NCI-H446 treated with DMSO at 0.1 percent for 48 hours (cell line): ENCODE results near the gene MTG2.

Experiments
- DNase-seq: peaks from one replicate; lab custom pipeline; 2025; lab: John Stamatoyannopoulos, UW

Gene MTG2

DNA sequence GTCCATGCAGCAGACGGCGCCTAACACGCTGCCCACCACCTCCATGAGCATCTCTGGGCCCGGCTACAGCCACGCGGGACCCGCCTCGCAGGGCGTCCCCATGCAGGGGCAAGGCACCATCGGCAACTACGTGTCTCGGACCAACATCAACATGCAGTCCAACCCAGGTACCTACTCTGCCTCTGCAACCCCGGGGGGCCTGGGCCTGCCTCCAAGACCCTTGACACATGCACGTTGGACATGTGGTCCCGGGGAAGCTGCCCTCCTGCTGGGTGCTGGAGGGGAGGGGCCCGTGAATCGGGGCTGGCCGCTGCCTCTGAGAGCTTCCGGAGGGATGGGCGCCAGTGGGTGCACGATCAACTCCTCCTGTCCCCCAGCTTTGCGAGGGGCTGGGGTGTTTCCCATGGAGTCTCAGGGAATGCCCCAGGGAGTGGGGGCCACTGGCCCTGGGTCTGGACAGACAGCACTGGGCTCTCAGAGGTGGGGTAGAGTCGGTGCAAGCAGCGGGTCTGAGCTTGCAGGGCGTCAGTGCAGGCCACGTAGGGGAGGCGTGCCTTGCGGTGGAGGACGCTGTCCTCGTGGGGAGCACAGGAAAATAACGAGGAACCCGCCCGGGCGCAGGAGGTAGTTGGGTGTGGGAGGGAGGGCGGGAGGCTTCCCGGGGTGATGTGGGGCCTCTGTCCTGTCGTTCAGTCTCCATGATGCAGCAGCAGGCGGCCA is 19.9 kb upstream of the MTG2 start:
- no peak for DNase-seq

DNA sequence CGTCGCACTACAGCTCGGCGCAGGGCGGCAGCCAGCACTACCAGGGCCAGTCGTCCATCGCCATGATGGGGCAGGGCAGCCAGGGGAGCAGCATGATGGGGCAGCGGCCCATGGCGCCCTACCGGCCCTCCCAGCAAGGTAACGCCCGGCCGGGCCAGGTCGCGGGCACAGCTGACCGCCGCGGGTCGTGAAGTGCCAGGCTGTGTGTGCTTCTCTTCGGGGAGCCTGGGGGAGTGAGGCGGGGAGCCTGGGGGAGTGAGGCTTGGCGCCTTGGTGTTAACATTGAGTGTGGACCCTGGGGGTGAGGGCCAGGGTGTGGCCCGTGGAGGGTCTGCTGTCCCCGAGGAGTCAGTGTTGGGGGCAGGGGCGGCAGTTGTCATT is 19.4 kb upstream of the MTG2 start:
- no peak for DNase-seq

DNA sequence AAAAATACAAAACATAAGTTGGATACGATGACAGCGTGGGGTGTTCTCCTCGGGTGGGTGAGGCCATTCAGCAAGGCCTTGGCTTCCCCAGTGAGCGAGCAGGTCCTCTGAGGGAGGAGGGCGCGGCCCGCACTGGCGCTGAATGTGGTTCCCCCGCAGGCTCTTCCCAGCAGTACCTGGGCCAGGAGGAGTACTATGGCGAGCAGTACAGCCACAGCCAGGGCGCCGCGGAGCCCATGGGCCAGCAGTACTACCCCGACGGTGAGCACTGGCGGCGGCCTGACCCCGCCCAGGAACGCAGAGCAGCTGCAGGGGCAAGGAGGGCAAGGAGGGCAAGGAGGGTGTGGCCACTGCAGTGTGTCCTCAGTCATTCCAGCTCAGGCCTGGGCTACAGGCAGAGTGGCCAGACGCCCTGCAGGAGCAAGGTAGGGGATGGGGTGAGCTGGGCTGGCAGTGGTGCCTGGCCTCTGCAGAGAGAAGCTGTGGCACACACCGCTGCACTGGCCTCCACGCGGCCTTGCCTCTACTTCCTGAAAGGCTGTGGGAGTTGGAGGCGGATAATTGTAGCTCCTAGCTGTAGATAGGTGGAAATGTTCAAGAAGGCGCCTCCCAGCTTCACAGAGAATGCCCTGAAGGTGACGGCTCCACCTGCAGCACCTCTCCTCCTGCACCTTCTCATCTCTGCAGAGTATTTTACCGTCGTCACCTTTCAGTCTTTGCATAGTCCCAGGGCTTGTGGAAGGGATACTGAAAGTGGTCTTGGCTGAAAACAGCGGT is 18.7 kb upstream of the MTG2 start:
- no peak for DNase-seq

DNA sequence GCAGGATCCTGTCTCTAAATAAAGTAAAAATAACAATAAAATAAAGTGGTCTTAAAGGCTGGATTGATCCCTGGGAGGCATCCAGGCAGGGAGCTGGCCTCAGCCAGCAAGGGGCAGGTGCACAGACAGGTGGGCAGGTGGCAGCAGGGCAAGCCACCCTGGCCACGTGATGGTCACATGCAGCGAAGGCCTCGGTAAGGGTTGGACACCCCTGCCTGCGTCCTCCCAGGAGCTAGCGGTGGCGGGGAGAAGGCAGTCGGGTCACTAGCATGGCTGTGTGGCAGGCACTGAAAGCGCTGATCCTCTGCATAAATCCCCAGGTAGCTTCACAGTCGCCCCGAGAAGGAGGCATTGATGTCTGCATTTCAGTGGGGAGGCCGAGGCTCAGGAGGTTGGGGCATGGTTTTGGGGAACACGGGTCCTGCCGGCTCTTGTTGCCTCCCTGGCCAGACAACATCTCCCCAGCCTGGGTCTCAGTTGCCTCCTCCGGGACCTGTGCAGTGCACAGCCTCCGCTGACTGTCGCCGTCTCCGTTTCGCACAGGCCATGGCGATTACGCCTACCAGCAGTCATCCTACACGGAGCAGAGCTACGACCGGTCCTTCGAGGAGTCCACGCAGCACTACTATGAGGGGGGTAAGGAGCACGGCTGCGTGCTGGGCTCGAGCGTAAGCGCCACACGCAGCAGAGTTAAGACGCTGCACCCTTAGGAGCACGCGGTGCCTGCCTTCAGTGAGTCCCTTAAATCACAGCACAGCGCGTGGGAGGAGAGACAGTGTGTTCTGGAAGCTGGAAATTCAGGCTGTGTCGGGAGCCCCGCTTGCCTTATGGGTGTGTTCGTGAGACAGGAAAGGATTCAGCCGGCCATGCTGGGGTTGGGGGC is 17.7 kb upstream of the MTG2 start:
- DNase-seq: no peak

DNA sequence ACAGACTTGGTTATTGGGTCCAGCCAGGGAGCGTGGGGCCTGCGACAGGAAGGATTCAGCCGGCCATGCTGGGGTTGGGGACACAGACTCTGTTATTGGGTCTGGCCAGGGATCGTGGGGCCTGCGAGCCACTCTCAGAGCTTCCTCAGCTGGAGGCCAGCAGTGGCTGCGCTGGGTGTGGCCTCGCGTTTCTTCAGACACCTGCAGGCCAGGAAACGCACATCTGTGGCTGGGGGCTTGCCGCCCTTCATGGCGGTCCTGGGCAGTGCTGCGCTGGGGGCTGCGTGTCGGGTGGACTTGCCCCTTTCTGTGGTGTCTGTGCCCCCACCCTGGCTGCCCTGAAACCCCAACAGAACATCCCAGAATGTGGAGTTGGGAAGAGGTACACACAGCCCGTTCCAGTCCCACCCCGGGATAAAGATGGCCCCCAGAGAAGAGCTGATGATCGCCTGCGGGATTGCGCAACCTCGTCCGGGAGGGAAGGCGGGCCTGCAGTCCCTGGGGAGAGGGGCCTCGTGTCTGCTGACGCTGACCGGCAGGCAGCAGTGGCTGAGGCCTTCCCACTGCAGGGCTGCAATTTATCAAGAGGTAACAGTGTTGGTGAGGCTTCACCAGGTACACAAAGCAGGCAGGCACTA is 16.9 kb upstream of the MTG2 start:
- no peak for DNase-seq

DNA sequence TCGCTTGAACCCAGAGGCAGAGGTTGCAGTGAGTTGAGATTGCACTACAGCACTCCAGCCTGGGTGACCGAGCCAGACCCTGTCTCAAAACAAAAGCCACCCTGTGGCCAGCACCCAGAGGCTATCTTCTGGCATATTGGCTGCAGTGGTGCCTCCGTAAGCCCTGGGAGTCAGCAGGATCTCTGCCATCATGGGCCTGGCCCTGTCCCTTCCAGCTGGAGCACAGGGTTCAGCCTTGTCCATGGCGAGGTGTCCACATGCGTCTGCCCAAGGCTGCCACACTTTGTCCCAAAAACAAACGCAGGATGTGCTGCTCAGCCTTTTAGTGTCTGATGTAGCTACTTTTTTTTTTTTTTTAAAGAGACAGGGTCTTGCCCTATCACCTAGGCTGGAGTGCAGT is 15.4 kb upstream of the MTG2 start:
- no peak for DNase-seq

DNA sequence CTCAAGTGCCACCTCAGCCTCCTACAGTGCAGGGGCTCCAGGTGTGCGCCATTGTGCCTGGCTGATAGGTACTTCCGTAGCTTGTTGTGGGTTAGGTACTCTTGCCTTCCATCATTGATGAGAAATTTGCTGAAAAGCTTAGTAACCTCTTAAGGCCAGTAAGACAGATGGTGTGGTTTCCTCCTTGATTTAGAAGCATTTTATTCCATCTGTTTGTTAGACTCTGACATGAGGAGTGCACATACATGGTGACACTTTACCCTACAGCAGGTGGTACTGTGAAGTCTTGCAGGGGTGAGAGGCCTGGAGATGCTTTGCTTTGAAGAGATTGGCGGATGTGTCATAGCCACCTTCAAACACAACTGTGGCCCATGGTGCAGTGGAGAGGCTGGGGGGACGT is 14.8 kb upstream of the MTG2 start:
- no peak for DNase-seq

DNA sequence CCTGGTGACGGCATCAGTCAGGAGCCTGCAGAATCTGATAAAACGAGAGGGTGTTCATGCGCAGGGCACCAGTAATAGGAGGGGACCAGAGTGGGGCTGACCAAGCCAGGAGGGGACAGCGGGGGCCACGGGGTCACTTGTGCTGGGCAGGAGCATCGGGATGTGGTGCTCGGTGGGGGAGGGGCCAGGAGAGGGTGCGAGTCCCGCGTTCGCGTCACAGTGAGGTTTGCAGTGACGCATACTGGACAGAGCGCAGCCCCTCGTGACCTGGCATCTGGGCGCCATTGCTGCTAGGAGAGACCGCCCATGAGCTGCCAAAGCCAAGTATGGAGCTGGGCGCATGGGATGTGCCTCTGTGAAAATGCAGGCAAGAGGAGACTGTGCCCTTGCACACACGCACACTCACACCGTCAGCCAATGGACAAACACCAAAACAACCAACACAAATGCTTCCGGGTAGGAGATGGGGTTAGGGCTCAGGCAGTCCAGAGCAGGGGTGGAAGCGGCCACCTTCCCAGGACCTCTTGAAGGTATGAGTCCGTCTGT is 13.9 kb upstream of the MTG2 start:
- DNase-seq: no peak

DNA sequence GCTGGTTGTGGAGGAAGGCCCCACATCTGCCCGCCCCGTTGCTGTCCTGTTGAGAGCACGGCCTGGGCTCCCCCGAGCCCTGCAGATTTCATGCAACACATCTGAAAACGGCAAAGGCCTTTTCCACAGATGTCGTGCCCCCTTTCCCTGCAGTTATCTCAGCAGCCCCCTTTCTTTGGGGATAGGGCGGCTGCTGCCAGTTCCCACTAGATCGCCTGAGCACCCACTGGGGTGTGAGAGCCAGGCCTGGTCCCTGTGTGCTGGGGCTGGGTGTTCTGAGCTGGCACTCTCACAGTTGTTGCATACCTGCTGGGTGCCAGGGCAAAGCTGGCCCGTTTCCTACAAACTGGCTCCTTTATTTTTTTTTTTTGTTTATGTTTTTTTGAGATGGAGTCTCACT is 12.3 kb upstream of the MTG2 start:
- no peak for DNase-seq

DNA sequence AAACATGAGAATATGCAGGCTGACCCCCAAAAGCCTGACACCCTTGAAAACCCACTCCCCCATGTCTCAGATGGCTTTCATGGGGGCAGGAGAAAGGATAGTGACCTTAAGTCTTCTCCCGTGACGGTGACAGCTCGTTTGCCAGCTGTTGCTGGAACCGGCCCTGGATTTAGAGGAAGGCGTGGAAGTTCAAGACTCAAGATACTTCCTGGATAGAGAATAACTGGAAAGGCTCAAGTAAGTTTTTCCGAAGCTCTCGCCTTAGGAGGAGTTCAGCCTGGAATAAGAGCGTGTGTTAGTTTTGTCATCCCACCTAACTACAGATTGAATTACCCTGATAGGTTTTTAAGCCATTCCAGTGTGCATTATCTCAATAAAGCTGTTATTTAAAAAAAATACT is 11.6 kb upstream of the MTG2 start:
- DNase-seq: no peak

DNA sequence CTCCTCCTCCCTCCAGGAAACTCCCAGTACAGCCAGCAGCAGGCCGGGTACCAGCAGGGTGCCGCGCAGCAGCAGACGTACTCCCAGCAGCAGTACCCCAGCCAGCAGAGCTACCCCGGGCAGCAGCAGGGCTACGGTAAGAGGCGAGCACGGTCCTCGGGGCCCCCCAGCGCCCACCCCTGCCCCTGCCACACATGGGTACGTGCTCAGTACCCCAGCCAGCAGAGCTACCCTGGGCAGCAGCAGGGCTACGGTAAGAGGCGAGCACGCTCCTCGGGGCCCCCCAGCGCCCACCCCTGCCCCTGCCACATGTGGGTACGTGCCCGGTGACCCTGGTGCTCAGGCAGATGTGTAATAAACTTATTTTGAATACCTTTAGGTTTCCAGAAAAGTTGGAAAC is 10.2 kb upstream of the MTG2 start:
- no peak for DNase-seq

DNA sequence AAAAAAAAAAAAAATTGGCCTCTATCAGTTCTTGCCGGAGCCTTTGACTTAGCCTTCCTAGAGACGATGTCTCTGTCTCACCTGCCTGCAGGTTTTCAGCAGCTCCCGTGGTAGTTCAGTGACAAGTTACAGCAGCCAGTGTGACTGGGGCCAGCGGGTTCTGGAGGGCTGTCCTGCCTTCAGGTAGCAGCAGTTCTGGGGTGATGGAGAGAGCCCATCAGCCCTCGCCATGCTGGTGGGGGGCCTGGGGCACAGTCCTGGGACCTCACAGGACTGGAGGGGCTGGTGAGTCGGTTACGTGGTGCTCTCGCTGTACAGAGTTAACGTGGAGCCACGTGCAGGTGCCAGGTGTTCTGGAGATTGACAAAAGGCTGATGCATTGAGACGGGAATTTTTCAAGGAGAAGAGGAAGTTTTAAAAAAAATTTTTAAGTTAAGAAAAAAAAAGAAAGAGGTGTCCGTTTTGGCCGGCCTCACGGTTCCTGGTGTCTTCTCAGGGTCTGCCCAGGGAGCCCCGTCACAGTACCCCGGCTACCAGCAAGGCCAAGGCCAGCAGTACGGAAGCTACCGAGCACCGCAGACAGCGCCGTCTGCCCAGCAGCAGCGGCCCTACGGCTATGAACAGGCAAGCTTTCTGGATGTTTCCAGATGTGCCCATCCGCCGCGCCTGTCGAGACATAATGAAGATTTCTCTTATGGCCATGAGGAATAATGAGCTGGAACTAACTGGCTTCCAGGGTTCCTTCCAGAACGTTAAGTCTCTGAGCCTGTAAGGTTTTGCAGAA is 8.6 kb upstream of the MTG2 start:
- no peak for DNase-seq

DNA sequence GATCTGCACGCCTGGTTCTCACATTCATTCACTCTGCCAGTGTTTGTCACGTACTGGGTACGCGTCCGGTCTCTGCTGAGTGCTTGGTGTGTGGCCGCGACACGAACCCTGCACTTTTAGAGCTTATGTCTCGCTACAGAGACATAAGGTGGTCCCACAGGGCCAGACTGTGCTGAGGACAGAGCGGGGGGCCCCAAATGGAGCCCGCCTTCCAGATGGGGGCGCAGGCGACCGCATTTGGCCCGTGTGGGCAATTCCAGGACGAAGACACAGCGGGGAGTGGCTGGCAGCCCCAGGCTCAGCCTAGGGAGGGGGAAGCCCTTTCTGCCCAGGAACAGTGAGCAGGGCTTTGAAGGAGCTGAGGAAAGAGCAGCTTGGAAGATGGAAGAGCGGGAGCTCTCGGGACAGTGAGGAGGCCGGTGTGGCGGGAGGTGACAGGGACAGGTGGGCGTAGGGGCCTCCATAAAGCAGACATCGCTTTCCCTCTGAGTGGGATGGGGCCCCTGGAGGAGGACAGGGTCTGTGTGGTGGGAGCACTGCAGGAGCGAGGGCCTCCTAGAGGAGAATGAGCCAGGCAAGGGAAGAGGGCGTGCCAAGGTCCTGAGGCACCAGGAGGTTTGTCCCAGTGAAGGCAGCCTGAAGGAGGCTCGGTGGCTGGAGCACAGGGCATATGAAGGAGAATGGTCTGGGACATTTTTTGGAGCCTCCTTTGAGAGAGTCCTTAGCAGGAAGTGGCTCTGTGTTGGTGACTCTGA is 7.8 kb upstream of the MTG2 start:
- no peak for DNase-seq

DNA sequence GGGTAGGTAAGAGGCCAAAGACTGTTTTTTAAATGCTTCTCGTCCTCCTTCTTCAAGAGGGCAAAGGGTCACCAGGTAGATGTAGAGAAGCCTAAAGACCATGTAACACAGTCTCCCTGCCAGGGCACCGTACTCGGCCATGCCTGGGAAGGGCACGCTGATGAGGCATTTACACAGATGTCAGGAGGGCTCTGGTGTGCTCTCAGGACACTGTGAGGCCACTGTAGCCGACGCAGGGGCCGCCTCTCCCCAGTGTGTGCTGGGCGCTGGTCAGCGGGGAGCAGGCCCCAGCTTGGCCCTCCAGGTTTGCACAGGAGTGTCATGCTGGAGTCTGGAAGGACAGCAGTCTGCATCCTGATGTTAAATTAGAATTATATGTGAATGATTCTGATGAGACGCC is 7.1 kb upstream of the MTG2 start:
- DNase-seq: no peak

DNA sequence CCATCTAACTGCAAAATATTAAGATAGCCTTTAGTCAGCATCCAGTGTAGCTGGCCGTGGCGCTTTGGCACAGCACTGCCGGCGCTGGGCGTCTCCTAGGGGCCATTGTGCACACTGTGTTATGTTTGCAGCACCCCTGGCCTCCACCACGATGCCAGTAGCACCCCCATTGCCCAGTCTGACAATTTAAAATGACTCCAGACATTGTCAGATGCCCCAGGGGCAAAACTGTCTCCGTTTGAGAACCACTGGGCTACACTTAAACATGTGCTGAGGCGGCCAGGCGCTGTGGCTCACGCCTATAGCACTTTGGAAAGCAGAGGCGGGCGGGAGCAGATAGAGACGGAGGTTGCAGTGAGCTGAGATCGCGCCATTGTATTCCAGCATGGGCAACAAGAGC is 6.0 kb upstream of the MTG2 start:
- DNase-seq: no peak

DNA sequence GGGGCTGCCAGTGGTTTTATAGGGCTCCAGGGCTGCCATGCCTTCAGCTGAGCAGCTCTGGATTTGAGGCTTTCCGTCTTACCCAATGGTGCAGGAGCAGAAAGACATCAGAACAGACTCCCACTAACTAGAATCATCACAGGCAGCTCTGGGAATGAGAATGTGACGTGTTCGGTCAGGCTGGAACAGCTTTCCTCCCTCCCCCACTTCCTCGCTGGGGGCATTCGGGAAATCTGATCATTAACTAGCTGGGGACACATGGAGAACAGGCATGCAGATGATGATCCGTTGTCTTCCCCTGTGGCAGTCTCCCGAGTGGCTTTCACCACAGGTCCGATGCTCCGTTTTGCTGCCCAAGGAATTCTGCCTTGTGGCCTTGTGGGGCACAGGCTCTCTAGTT is 5.5 kb upstream of the MTG2 start:
- DNase-seq: no peak

DNA sequence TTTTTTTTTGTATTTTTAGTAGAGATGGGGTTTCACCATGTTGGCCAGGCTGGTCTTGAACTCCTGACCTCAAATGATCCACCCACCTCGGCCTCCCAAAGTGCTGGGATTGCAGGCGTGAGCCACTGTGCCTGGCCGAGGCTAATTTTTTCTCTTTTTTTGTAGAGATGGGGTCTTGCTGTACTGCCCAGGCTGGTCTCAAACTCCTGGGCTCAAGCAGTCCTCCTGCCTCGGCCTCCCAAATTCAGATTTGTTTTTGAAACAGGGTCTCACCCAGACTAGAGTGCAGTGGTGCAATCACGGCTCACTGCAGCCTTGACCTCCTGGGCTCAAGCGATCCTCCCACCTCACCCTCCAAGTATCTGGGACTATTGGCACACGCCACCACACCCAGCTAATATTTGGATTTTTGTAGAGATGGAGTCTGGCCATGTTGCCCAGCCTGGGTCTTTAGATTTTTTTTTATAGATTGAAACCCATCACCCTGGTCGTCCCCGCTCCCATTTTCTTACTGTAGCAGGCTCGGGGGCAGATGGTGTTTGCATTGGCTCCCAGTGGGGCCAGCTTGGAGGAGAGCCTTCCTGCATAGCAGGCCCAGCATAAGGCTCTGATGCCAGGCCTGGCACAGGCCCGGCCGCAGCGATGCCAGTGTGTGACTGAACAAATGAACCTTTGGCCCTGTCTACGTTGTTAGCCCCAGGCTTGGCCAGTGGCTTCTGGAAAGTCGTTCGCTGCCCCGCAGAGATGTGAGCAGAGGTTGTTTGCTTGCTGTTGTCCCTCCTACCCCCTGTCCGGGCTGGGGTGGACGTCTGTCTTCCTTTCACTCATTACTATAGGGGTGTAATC is 4.3 kb upstream of the MTG2 start:
- DNase-seq: peak; percentile 63

DNA sequence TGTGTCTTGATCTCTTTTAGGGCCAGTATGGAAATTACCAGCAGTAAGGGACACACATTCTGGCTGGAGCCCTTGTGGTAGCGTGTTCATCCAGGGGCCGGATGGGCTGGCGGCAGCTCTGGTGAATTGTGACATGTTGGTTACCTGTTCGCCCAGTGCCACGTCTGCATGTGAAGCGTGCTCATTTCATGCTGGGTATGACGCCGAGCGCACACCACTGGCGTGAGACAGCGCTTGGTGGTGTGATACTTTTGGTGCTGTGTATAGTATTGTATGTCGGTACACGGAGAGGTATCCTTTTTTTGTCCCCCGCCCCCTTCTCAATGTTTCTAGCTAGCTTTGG is 3.7 kb upstream of the MTG2 start:
- DNase-seq: no peak

DNA sequence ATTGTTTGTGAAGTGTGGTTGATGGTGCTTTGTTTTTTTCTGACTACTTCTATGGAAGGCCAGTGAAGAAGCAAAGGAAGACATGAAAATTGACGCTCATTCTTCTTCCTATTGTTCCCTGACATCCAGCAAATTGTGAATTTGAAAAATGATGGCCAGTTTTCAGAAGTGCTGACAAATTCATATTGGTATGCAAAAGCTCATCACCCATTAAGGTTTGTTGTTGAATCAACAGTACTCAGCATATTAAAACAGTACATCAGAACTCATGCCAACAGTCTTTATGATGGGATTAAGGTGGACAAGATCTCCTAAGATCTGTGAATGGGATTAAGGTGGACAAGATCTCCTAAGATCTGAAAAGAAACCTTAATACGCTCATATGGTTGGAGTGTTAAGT is 1.0 kb upstream of the MTG2 start:
- DNase-seq: no peak
